HEK293T (cell line): ENCODE data around the gene NPAS3.

Experiments
- BHLHE40 ChIP-seq: fragments of 450-650 bp; IDR thresholded peaks from 2 replicates; pipeline ENCODE4 v1.6.1; 2016; ENCODE audit warnings: mild to moderate bottlenecking, moderate library complexity, borderline replicate concordance
- CTBP1 ChIP-seq: fragments of 450-650 bp; IDR thresholded peaks from 2 replicates; pipeline ENCODE4 v1.6.1; 2016; ENCODE audit warnings: borderline replicate concordance
- ELF4 ChIP-seq: fragments of 450-650 bp; IDR thresholded peaks from 2 replicates; pipeline ENCODE4 v1.6.1; 2017; ENCODE audit warnings: antibody characterized with exemption
- FOXA1 ChIP-seq: fragments of 450-650 bp; IDR thresholded peaks from 2 replicates; pipeline ENCODE4 v1.6.1; 2016; ENCODE audit warnings: mild to moderate bottlenecking
- FOXM1 ChIP-seq: fragments of 450-650 bp; IDR thresholded peaks from 2 replicates; pipeline ENCODE4 v1.6.1; 2017; ENCODE audit warnings: mild to moderate bottlenecking, borderline replicate concordance
- L3MBTL2 ChIP-seq: fragments of 450-650 bp; conservative IDR thresholded peaks from 2 replicates; pipeline ENCODE4 v1.6.1; 2016; ENCODE audit warnings: mild to moderate bottlenecking
- NFRKB ChIP-seq: fragments of 450-650 bp; IDR thresholded peaks from 2 replicates; pipeline ENCODE4 v1.6.1; 2016; ENCODE audit warnings: mild to moderate bottlenecking, moderate library complexity
- PKNOX1 ChIP-seq: fragments of 450-650 bp; IDR thresholded peaks from 2 replicates; pipeline ENCODE4 v1.6.1; 2016
- SP1 ChIP-seq: fragments of 450-650 bp; IDR thresholded peaks from 2 replicates; pipeline ENCODE4 v1.6.1; 2017
- SUZ12 ChIP-seq: fragments of 450-650 bp; IDR thresholded peaks from 2 replicates; pipeline ENCODE4 v1.6.1; 2016; ENCODE audit warnings: mild to moderate bottlenecking
- TARDBP ChIP-seq: fragments of 450-650 bp; IDR thresholded peaks from 2 replicates; pipeline ENCODE4 v1.6.1; 2016

- TF ChIP-seq FOXM1: no peak
- no peak for TF ChIP-seq PKNOX1
- TF ChIP-seq NFRKB: no peak
- TF ChIP-seq L3MBTL2: no peak
- TF ChIP-seq CTBP1: no peak
- TF ChIP-seq TARDBP: no peak
- TF ChIP-seq BHLHE40: no peak
- TF ChIP-seq ELF4: no peak
- no peak for TF ChIP-seq FOXA1
- no peak for TF ChIP-seq SUZ12
- no peak for TF ChIP-seq SP1
These were observed 544.9 kb downstream of the NPAS3 start for GRCh38 chr14:33483541-33483940.
